Measurements from ENCODE around the gene FGFR2. TPM values are rescaled to one million over a fixed set of nuclear protein-coding genes. Genes with fewer than 3 reads are reported as not detected.
"Not testable (repeated sequence)": the region's sequence is repeated elsewhere in the genome, so short reads cannot be mapped to it uniquely, and the experiment has no call there.

Gene FGFR2
- total RNA-seq, 2 experiments from 2014 or later, result not detected

- H3K36me3 Mint-ChIP-seq (ENCODE audit: low read depth), result no peaks in the 10 kb centered on the region
- CTCF ChIA-PET, result no interaction called here
- POLR2A ChIA-PET, result no interaction called here
- no peak overlapping the region for H3K4me3 Mint-ChIP-seq
- no peaks in the 10 kb centered on the region for H3K27me3 Mint-ChIP-seq
- H3K4me1 Mint-ChIP-seq (ENCODE audit: low read depth), result no peaks in the 10 kb centered on the region
- ATAC-seq, result no peak
- no peak overlapping the region for H3K27ac Mint-ChIP-seq
- DNase-seq, result no peak
- no peak for TF ChIP-seq CTCF (IDR thresholded peaks at IDR 0.05)
- intact Hi-C loops (cut with micrococcal nuclease), result no loop called here
- peaks cover 2% of the 10 kb centered on the region for H3K9me3 Mint-ChIP-seq
Observed at GRCh38 chr10:121566755-121567154, 31.5 kb downstream of the FGFR2 start.

GRCh38 chr10:121559326-121560026 is 38.8 kb downstream of the FGFR2 start:
- ChIA-PET POLR2A (no interaction called here), CTCF (no interaction called here)
- intact Hi-C loops (cut with micrococcal nuclease), result no loop called here
- DNase-seq (no peak), ATAC-seq (no peak)
- no peaks in the 10 kb centered on the region for H3K4me1 Mint-ChIP-seq (ENCODE audit: low read depth)
- no peak for TF ChIP-seq CTCF (IDR thresholded peaks at IDR 0.05)
- H3K4me3 Mint-ChIP-seq, result no peak overlapping the region
- no peaks in the 10 kb centered on the region for H3K36me3 Mint-ChIP-seq (ENCODE audit: low read depth)
- peaks cover 5% of the 10 kb centered on the region for H3K9me3 Mint-ChIP-seq
- H3K27me3 Mint-ChIP-seq, result peaks cover 1% of the 10 kb centered on the region
- H3K27ac Mint-ChIP-seq, result no peak overlapping the region

- ATAC-seq (no peak), DNase-seq (no peak)
- no peaks in the 10 kb centered on the region for H3K4me1 Mint-ChIP-seq (ENCODE audit: low read depth)
- no peak overlapping the region for H3K4me3 Mint-ChIP-seq
- H3K27me3 Mint-ChIP-seq, result peaks cover 1% of the 10 kb centered on the region
- TF ChIP-seq CTCF (IDR thresholded peaks at IDR 0.05), result no peak
- intact Hi-C loops (cut with micrococcal nuclease), result no loop called here
- no peak overlapping the region for H3K27ac Mint-ChIP-seq
- no peaks in the 10 kb centered on the region for H3K36me3 Mint-ChIP-seq (ENCODE audit: low read depth)
- H3K9me3 Mint-ChIP-seq, result peaks cover 5% of the 10 kb centered on the region
- ChIA-PET POLR2A (no interaction called here), CTCF (no interaction called here)
Observed at GRCh38 chr10:121558238-121558637, 40.0 kb downstream of the FGFR2 start.

GRCh38 chr10:121556918-121557573 is 41.2 kb downstream of the FGFR2 start:
- H3K9me3 Mint-ChIP-seq, result peaks cover 3% of the 10 kb centered on the region
- ChIA-PET CTCF (no interaction called here), POLR2A (interaction anchor here (0.6 to 0.7 kb wide), 2 partner anchors 212 to 1227 kb away, joined by 3 read pairs; no protein-coding TSS in a partner anchor)
- H3K27me3 Mint-ChIP-seq, result peaks cover 1% of the 10 kb centered on the region
- no peak overlapping the region for H3K27ac Mint-ChIP-seq
- ATAC-seq (no peak), DNase-seq (no peak)
- H3K4me1 Mint-ChIP-seq (ENCODE audit: low read depth), result no peaks in the 10 kb centered on the region
- H3K4me3 Mint-ChIP-seq, result no peak overlapping the region
- H3K36me3 Mint-ChIP-seq (ENCODE audit: low read depth), result no peaks in the 10 kb centered on the region
- intact Hi-C loops (cut with micrococcal nuclease), result no loop called here
- no peak for TF ChIP-seq CTCF (IDR thresholded peaks at IDR 0.05)

GRCh38 chr10:121556455-121556854 is 41.8 kb downstream of the FGFR2 start:
- no peak overlapping the region for H3K27ac Mint-ChIP-seq
- intact Hi-C loops (cut with micrococcal nuclease), result no loop called here
- ChIA-PET CTCF (no interaction called here), POLR2A (interaction anchor here (0.6 kb wide), 1 partner anchor 1226 kb away, joined by 3 read pairs; no protein-coding TSS in a partner anchor)
- no peaks in the 10 kb centered on the region for H3K36me3 Mint-ChIP-seq (ENCODE audit: low read depth)
- ATAC-seq, result no peak
- H3K4me1 Mint-ChIP-seq (ENCODE audit: low read depth), result no peaks in the 10 kb centered on the region
- H3K4me3 Mint-ChIP-seq, result no peak overlapping the region
- H3K9me3 Mint-ChIP-seq, result peaks cover under 1% of the 10 kb centered on the region
- TF ChIP-seq CTCF (IDR thresholded peaks at IDR 0.05), result no peak
- H3K27me3 Mint-ChIP-seq, result peaks cover 1% of the 10 kb centered on the region
- no peak for DNase-seq

- CTCF ChIA-PET, ATAC-seq, POLR2A ChIA-PET: not testable (repeated sequence)
Observed at GRCh38 chr10:121554916-121555315, 43.3 kb downstream of the FGFR2 start.

More at GRCh38 chr10:121554916-121555315, 43.3 kb downstream of the FGFR2 start:
- H3K27ac Mint-ChIP-seq; intact Hi-C loops (cut with micrococcal nuclease); DNase-seq; H3K36me3 Mint-ChIP-seq (ENCODE audit: low read depth); H3K4me1 Mint-ChIP-seq (ENCODE audit: low read depth); H3K27me3 Mint-ChIP-seq; H3K9me3 Mint-ChIP-seq; H3K4me3 Mint-ChIP-seq: not testable (repeated sequence)

All from activated CD8-positive, alpha-beta T cell treated with anti-CD3 and anti-CD28 coated beads for 36 hours (primary cell).